ENCODE results near the gene GPC3.

DNA sequence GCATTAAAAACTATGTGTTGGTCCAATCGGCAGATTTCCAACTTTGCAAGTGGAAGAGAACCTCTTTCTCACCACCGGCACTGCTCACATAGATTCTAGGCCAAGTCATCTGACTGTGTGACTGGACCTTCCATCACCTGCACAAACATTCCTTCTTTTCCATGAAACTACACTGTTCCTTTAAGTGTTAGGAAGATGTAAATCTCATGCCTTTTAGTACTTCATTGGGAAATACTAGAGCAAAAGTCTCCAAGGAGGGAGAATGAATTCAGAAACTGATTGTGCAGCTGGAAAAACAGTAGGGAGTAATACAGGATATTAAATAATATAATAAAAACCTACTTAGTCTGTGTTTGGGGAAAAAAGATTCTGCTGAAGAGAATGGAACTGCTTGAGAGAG lies 238.2 kb downstream of the GPC3 start:
- TF ChIP-seq POLR2A (IDR thresholded peaks at IDR 0.05; ENCODE audit: low read depth, low read length) (no peak), POLR2AphosphoS5 (IDR thresholded peaks at IDR 0.05; ENCODE audit: low read depth, low read length) (no peak)
